ENCODE data around the gene DCC.

- TF ChIP-seq CTCF (IDR thresholded peaks at IDR 0.05): no peak
- no peak for TF ChIP-seq POLR2A (IDR thresholded peaks at IDR 0.05)
Measured at GRCh38 chr18:52311331-52311730, 28.7 kb upstream of the DCC start.
